Muscle layer of colon (tissue), 2 donors: ENCODE results near the gene STK17B.

Experiments
- H3K27ac ChIP-seq: one replicate; pipeline ENCODE4 v1.7.0; 2013; ENCODE audit warnings: low read depth, mild to moderate bottlenecking, low read length, moderate library complexity
- H3K27me3 ChIP-seq, 2 donors: one replicate each; pipeline ENCODE4 v1.7.0; 2013; ENCODE audit warnings: low read length in 2 of 2, mild to moderate bottlenecking in 2 of 2; ENCODE audit not compliant: insufficient read depth in 2 of 2, control insufficient read depth in 1 of 2
- H3K36me3 ChIP-seq: one replicate; pipeline ENCODE4 v1.7.0; 2013; ENCODE audit warnings: mild to moderate bottlenecking, low read length; ENCODE audit not compliant: insufficient read depth
- H3K4me1 ChIP-seq: one replicate; pipeline ENCODE4 v1.7.0; 2013; ENCODE audit warnings: mild to moderate bottlenecking, low read length; ENCODE audit not compliant: insufficient read depth
- H3K4me3 ChIP-seq, 2 donors: one replicate each; pipeline ENCODE4 v1.7.0; 2013; ENCODE audit warnings: low read length in 2 of 2, low read depth in 1 of 2, mild to moderate bottlenecking in 1 of 2, moderate library complexity in 1 of 2
- H3K9ac ChIP-seq: one replicate; pipeline ENCODE4 v1.7.0; 2013; ENCODE audit warnings: low read length
- H3K9me3 ChIP-seq: one replicate; pipeline ENCODE4 v1.7.0; 2013; ENCODE audit warnings: mild to moderate bottlenecking, low read length
- donor health status: abdominal sarcoma.
- donor health status: Adenocarcinoma of cecum.

The STK17B gene

GRCh38 chr2:196183172-196183473 is 11.7 kb upstream of the STK17B start:
- no peak overlapping the region for H3K27ac ChIP-seq
- no peaks in the 10 kb centered on the region for H3K36me3 ChIP-seq
- H3K9me3 ChIP-seq: no peaks in the 10 kb centered on the region
- H3K9ac ChIP-seq: no peak overlapping the region
- H3K27me3 ChIP-seq: no peaks in the 10 kb centered on the region
- H3K4me1 ChIP-seq: no peaks in the 10 kb centered on the region
- no peak overlapping the region for H3K4me3 ChIP-seq

- H3K27ac ChIP-seq: no peak overlapping the region
- H3K4me3 ChIP-seq: no peak overlapping the region
- no peaks in the 10 kb centered on the region for H3K4me1 ChIP-seq
- H3K36me3 ChIP-seq: no peaks in the 10 kb centered on the region
- H3K9me3 ChIP-seq: no peaks in the 10 kb centered on the region
- H3K27me3 ChIP-seq: no peaks in the 10 kb centered on the region
- no peak overlapping the region for H3K9ac ChIP-seq
These were observed 11.2 kb upstream of the STK17B start for GRCh38 chr2:196182439-196183171.

GRCh38 chr2:196181484-196181883 is 10.1 kb upstream of the STK17B start:
- Histone ChIP-seq H3K9ac (no peak overlapping the region), H3K4me3 (no peak overlapping the region), H3K9me3 (no peaks in the 10 kb centered on the region), H3K27ac (no peak overlapping the region), H3K4me1 (no peaks in the 10 kb centered on the region), H3K36me3 (no peaks in the 10 kb centered on the region), H3K27me3 (no peaks in the 10 kb centered on the region)

GRCh38 chr2:196177124-196177523 is 5.7 kb upstream of the STK17B start:
- H3K4me3 ChIP-seq: no peak overlapping the region
- H3K9ac ChIP-seq: no peak overlapping the region
- no peaks in the 10 kb centered on the region for H3K27me3 ChIP-seq
- H3K36me3 ChIP-seq: no peaks in the 10 kb centered on the region
- H3K9me3 ChIP-seq: no peaks in the 10 kb centered on the region
- H3K27ac ChIP-seq: no peak overlapping the region
- no peaks in the 10 kb centered on the region for H3K4me1 ChIP-seq

- H3K27ac ChIP-seq: no peak overlapping the region
These were observed 4.9 kb upstream of the STK17B start for GRCh38 chr2:196176142-196176738.

GRCh38 chr2:196174404-196174803 is 3.0 kb upstream of the STK17B start:
- Histone ChIP-seq H3K4me3 (no peak overlapping the region), H3K9me3 (no peaks in the 10 kb centered on the region), H3K27ac (no peak overlapping the region), H3K4me1 (peaks cover 6% of the 10 kb centered on the region), H3K36me3 (no peaks in the 10 kb centered on the region), H3K9ac (no peak overlapping the region), H3K27me3 (no peaks in the 10 kb centered on the region)

More at GRCh38 chr2:196176142-196176738, 4.9 kb upstream of the STK17B start:
- Histone ChIP-seq H3K4me3 (no peak overlapping the region), H3K9me3 (no peaks in the 10 kb centered on the region), H3K36me3 (no peaks in the 10 kb centered on the region), H3K27me3 (no peaks in the 10 kb centered on the region), H3K9ac (no peak overlapping the region), H3K4me1 (no peaks in the 10 kb centered on the region)

GRCh38 chr2:196173505-196173904 is 2.1 kb upstream of the STK17B start:
- H3K27me3 ChIP-seq: no peaks in the 10 kb centered on the region
- no peaks in the 10 kb centered on the region for H3K36me3 ChIP-seq
- H3K27ac ChIP-seq: no peak overlapping the region
- peaks cover 6% of the 10 kb centered on the region for H3K4me1 ChIP-seq
- no peaks in the 10 kb centered on the region for H3K9me3 ChIP-seq
- no peak overlapping the region for H3K9ac ChIP-seq
- no peak overlapping the region for H3K4me3 ChIP-seq

GRCh38 chr2:196172951-196173350 is 1.6 kb upstream of the STK17B start:
- Histone ChIP-seq H3K4me1 (peaks cover 6% of the 10 kb centered on the region), H3K36me3 (no peaks in the 10 kb centered on the region), H3K9me3 (no peaks in the 10 kb centered on the region), H3K9ac (no peak overlapping the region), H3K27me3 (no peaks in the 10 kb centered on the region), H3K4me3 (no peak overlapping the region), H3K27ac (no peak overlapping the region)

GRCh38 chr2:196171946-196172345 is 568 bp upstream of the STK17B start:
- Histone ChIP-seq H3K27ac (no peak overlapping the region), H3K36me3 (no peaks in the 10 kb centered on the region), H3K27me3 (no peaks in the 10 kb centered on the region), H3K9ac (no peak overlapping the region), H3K9me3 (no peaks in the 10 kb centered on the region), H3K4me1 (peaks cover 6% of the 10 kb centered on the region), H3K4me3 (peak overlapping the region in 1 of 2 donors; percentile 69)

- H3K9me3 ChIP-seq: no peaks in the 10 kb centered on the region
- peak overlapping the region; percentile 61 for H3K27ac ChIP-seq
- no peaks in the 10 kb centered on the region for H3K27me3 ChIP-seq
- peak overlapping the region; percentile 75 to 76 for H3K4me3 ChIP-seq
- peak overlapping the region; percentile 37 for H3K9ac ChIP-seq
- H3K36me3 ChIP-seq: no peaks in the 10 kb centered on the region
- peaks cover 6% of the 10 kb centered on the region for H3K4me1 ChIP-seq
These were observed 651 bp downstream of the STK17B start for GRCh38 chr2:196170606-196171247.

GRCh38 chr2:196170213-196170605 is 1.2 kb downstream of the STK17B start:
- Histone ChIP-seq H3K9me3 (no peaks in the 10 kb centered on the region), H3K27ac (no peak overlapping the region), H3K4me3 (peak overlapping the region; percentile 38 to 75), H3K4me1 (peaks cover 6% of the 10 kb centered on the region), H3K27me3 (no peaks in the 10 kb centered on the region), H3K9ac (peak overlapping the region; percentile 37), H3K36me3 (no peaks in the 10 kb centered on the region)
